ENCODE results near the gene TRIM66.

Gene TRIM66, protein sequence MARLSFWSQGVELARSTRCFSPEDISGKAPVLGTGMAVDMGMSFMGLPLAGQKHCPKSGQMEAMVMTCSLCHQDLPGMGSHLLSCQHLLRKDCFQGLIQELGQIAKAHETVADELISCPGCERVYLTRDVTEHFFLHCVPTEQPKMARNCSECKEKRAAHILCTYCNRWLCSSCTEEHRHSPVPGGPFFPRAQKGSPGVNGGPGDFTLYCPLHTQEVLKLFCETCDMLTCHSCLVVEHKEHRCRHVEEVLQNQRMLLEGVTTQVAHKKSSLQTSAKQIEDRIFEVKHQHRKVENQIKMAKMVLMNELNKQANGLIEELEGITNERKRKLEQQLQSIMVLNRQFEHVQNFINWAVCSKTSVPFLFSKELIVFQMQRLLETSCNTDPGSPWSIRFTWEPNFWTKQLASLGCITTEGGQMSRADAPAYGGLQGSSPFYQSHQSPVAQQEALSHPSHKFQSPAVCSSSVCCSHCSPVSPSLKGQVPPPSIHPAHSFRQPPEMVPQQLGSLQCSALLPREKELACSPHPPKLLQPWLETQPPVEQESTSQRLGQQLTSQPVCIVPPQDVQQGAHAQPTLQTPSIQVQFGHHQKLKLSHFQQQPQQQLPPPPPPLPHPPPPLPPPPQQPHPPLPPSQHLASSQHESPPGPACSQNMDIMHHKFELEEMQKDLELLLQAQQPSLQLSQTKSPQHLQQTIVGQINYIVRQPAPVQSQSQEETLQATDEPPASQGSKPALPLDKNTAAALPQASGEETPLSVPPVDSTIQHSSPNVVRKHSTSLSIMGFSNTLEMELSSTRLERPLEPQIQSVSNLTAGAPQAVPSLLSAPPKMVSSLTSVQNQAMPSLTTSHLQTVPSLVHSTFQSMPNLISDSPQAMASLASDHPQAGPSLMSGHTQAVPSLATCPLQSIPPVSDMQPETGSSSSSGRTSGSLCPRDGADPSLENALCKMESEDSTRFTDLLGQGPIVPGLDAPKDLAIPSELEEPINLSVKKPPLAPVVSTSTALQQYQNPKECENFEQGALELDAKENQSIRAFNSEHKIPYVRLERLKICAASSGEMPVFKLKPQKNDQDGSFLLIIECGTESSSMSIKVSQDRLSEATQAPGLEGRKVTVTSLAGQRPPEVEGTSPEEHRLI (N-terminal part only)

DNA sequence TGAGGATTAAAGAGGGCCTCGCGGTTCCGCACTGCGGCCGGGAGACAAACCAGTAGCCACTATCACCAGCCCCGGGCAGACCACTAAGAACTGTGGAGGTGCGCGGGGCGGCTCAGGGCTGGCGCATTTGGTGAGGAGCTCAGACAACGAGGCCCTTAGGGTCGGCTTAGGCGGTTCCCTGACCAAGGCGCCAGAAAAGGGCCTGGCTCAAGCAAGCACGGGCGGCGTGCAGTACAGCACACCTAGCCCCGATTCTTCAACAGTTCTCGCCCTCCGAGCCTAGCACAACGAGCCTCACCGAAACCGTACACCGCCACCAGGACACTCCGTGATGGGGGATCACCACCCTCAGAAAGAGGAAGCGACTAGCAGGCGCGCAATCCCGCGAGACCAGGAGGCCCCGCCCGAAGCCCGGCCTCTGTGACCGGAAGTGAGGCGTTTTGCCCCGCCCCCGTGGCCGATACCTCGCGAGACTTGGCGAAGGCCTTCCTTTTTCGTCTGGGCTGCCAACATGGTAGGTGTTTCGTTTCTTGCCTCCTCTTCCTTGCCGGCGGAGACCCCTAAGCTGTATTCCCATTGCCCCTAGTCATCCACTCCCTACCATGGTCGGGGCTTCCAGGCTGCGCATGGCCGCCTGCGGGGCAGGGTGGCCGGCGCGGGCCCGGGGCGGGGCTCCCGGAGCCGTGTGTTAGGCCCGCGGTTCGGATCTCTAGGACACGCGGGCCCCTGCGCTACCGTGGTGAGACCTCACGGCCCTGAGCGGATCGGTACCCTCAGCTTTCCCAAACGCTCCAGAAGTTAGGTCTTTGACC lies at the start of gene TRIM66, which contains the start of gene RPL27A:
TSS of gene TRIM66 (minus strand) at position 363 of the 812 bp plus-strand sequence. CDS start 10,391 bp downstream, outside the sequence.
TSS of gene RPL27A (plus strand) at position 490 of the 812 bp plus-strand sequence. CDS start at position 512, 22 bp downstream.
- H3K4me3 ChIP-seq (replicated peaks; ENCODE audit: low read depth, low read length) = peak within 1 kb of the TSS; percentile 77
- DNase-seq (ENCODE audit: extremely low read depth, low read depth) = peak; percentile 75
- TF ChIP-seq, protein P1, sequence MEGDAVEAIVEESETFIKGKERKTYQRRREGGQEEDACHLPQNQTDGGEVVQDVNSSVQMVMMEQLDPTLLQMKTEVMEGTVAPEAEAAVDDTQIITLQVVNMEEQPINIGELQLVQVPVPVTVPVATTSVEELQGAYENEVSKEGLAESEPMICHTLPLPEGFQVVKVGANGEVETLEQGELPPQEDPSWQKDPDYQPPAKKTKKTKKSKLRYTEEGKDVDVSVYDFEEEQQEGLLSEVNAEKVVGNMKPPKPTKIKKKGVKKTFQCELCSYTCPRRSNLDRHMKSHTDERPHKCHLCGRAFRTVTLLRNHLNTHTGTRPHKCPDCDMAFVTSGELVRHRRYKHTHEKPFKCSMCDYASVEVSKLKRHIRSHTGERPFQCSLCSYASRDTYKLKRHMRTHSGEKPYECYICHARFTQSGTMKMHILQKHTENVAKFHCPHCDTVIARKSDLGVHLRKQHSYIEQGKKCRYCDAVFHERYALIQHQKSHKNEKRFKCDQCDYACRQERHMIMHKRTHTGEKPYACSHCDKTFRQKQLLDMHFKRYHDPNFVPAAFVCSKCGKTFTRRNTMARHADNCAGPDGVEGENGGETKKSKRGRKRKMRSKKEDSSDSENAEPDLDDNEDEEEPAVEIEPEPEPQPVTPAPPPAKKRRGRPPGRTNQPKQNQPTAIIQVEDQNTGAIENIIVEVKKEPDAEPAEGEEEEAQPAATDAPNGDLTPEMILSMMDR (IDR thresholded peaks at IDR 0.05; ENCODE audit: low read depth, low read length, missing control alignments) = no peak

DNA sequence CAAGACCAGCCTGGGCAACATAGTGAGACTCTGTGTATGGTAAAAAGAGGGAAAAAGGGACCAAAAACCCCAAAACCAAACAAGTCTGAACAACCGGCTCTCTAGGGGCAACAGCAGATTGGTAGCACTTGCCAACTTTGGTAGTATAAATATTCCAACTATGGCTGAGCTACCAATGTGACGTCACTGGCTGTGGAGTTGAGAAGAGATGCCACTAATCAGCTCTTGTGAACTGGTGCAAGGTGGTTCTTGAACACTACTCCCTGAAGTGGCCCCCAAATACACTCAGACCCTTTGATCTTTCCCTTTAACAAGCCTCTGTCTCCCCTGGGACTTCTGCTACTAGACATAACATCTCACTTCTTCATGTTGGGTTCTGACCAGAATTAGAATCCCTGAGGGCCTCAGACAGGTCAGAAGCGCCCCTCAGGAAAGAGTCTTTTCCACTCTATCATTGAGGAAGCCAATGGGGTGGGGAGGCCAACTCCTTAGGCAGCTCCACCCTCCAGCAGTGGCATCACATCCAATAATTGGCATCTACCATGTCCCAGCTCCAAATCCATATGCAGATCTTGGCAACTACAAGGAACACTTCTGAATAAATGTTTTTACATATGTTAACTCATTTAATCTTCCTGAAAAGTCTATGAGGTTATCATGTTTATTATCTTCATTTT lies 49.3 kb upstream of the TRIM66 start:
- no peak overlapping the region for H3K4me3 ChIP-seq (replicated peaks; ENCODE audit: low read depth, low read length)
- TF ChIP-seq, protein P1 (IDR thresholded peaks at IDR 0.05; ENCODE audit: low read depth, low read length, missing control alignments) = no peak
- no peak for DNase-seq (ENCODE audit: extremely low read depth, low read depth)

DNA sequence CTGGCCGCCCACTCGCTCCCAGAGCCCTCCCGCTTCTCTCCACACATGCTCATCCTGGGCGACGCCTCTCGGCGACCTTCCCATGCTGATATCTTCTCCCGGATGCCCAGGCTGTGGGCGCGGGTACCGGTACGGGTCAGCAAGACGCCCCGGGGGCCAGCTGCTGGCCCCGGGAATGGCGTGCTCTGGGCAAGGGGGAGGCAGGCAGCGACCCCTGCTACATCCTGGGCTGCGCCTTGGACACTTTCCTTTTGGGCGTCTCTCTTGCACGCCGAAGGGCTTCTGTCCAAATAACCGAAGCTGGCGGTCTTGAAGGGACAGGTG lies 48.2 kb upstream of the TRIM66 start:
- no peak overlapping the region for H3K4me3 ChIP-seq (replicated peaks; ENCODE audit: low read depth, low read length)
- no peak for DNase-seq (ENCODE audit: extremely low read depth, low read depth)
- TF ChIP-seq, protein P1 (IDR thresholded peaks at IDR 0.05; ENCODE audit: low read depth, low read length, missing control alignments) = no peak

DNA sequence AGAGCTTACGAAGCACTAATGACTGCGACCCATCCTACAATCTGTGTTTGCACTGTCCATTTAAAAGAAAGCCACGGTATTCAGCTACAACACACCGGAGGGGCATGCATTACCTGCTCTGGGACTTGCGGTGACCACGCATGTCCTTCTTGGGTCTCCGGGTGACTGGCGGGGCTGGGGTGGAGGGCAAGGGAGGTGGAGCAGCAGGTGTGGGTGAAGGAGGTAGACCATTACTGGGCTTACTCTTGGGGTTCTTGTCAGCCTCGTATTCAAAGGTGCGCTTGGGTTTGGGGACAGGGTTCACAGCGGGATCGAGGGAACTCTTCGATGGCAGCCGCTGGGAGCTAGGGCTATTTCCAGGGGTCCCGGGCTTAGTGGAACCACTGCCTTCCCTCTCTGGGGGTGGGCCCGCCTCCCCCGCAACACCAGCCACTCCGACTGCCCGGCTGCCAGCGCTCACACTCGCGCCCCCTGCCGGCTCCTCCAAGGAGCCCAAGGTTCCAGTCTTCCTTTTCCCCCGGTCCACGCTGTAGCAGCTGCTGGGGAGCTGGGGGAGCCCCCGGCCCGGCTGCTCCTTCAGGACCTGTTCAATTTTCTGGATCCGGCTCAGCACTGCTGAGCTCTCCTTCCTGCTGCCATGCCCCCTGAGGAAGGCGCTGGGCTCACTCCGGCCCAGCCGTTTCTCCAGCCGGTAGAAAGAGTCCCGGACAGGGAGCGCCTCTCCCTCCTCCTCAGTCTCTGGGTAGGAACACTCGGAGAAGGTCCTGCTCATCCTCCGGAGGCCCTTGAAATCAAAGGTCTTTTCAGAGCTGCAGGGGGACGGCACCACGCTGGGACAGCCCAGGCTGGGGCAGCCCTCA lies 47.6 kb upstream of the TRIM66 start:
- DNase-seq (ENCODE audit: extremely low read depth, low read depth) = no peak
- no peak overlapping the region for H3K4me3 ChIP-seq (replicated peaks; ENCODE audit: low read depth, low read length)
- TF ChIP-seq, protein P1 (IDR thresholded peaks at IDR 0.05; ENCODE audit: low read depth, low read length, missing control alignments) = peak; percentile 6

DNA sequence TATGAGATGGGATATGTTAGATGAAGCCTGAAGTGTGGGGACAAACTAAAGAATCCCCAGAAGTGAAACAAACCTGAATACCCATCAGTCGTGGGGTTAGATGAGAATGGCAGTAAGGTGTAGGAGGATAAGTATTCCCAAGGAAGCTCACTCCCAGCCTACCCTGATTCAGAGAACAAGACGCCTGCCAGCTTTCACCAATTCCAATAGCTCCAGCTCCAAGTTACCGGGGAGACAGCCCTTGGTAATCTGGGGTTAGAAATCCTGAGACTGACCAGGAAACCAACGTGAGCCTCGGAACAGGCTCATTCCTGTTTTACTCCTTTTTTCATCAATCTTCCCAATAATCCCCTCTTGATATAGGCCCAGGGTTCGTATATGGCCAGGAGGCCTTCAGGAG lies 46.6 kb upstream of the TRIM66 start:
- no peak for DNase-seq (ENCODE audit: extremely low read depth, low read depth)
- TF ChIP-seq, protein P1 (IDR thresholded peaks at IDR 0.05; ENCODE audit: low read depth, low read length, missing control alignments) = no peak
- H3K4me3 ChIP-seq (replicated peaks; ENCODE audit: low read depth, low read length) = no peak overlapping the region
